Liver (tissue), 3 donors: Measurements from ENCODE around the gene ELP4.

ENCODE experiments used
- ATF3 ChIP-seq: IDR thresholded peaks from 2 replicates; pipeline ENCODE4 v1.6.1; 2016; ENCODE audit warnings: antibody characterized with exemption
- EGR1 ChIP-seq, 2 donors: IDR thresholded peaks; 2 replicates each; pipeline ENCODE4 v1.6.1; 2016 to 2018; ENCODE audit warnings: antibody characterized with exemption in 2 of 2, low read depth in 2 of 2
- FOXA1 ChIP-seq: IDR thresholded peaks from 2 replicates; pipeline ENCODE4 v1.6.1; 2016; ENCODE audit warnings: antibody characterized with exemption
- GABPA ChIP-seq, 2 donors: IDR thresholded peaks in 1 of 2; conservative IDR thresholded peaks in 1 of 2; 2 replicates each; pipeline ENCODE4 v1.6.1; 2016; ENCODE audit warnings: antibody characterized with exemption in 2 of 2, mild to moderate bottlenecking in 1 of 2, moderate library complexity in 1 of 2
- HNF4G ChIP-seq: IDR thresholded peaks from 2 replicates; pipeline ENCODE4 v1.6.1; 2016; ENCODE audit warnings: antibody characterized with exemption
- JUND ChIP-seq, 2 donors: IDR thresholded peaks; 2 replicates each; pipeline ENCODE4 v1.6.1; 2016; ENCODE audit warnings: antibody characterized with exemption in 2 of 2
- RAD21 ChIP-seq, 2 donors: IDR thresholded peaks; 2 replicates each; pipeline ENCODE4 v1.6.1; 2016; ENCODE audit warnings: antibody characterized with exemption in 2 of 2, mild to moderate bottlenecking in 2 of 2
- TAF1 ChIP-seq: conservative IDR thresholded peaks from 2 replicates; pipeline ENCODE4 v1.6.1; 2016; ENCODE audit warnings: antibody characterized with exemption, mild to moderate bottlenecking
- YY1 ChIP-seq: IDR thresholded peaks from 2 replicates; pipeline ENCODE4 v1.6.1; 2016; ENCODE audit warnings: antibody characterized with exemption, mild to moderate bottlenecking
- ZBTB33 ChIP-seq: IDR thresholded peaks from 2 replicates; pipeline ENCODE4 v1.6.1; 2016; ENCODE audit warnings: antibody characterized with exemption
- TF ChIP-seq, protein P1 (sequence below): fragments of 150-350 bp; IDR thresholded peaks from 2 replicates; pipeline ENCODE4 v1.5.1; 2017; ENCODE audit warnings: improper control_type of control experiment, low read depth, low read length; ENCODE audit not compliant: missing input control
- TF ChIP-seq, protein P2 (sequence below): IDR thresholded peaks from 2 replicates; pipeline ENCODE4 v1.6.1; 2016; ENCODE audit warnings: antibody characterized with exemption, mild to moderate bottlenecking
- donor health status: healthy.
- donor health status: healthy.

DNA sequence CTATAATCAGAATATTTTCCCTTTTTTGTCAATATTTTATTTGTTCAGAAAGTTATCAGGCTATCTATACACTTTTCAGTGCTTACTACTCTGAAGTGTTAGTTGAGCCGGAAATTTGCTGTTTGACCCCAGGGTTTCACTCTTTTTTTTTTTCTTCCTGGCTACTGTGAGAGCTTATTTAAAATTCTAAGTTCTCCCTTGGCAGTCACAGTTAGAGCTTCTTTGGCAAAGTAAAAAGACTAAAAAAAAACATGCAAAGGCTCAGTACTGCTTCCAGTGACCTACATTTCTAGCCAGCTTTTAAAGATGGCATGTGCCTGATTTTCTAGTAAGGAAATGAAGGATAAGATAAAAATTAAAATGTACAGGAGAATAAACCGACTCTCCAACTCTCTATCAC is 48.4 kb downstream of the ELP4 start:
- TF ChIP-seq, protein P1, sequence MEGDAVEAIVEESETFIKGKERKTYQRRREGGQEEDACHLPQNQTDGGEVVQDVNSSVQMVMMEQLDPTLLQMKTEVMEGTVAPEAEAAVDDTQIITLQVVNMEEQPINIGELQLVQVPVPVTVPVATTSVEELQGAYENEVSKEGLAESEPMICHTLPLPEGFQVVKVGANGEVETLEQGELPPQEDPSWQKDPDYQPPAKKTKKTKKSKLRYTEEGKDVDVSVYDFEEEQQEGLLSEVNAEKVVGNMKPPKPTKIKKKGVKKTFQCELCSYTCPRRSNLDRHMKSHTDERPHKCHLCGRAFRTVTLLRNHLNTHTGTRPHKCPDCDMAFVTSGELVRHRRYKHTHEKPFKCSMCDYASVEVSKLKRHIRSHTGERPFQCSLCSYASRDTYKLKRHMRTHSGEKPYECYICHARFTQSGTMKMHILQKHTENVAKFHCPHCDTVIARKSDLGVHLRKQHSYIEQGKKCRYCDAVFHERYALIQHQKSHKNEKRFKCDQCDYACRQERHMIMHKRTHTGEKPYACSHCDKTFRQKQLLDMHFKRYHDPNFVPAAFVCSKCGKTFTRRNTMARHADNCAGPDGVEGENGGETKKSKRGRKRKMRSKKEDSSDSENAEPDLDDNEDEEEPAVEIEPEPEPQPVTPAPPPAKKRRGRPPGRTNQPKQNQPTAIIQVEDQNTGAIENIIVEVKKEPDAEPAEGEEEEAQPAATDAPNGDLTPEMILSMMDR = no peak
- TF ChIP-seq HNF4G (no peak), JUND (IDR thresholded peaks at IDR 0.05) (no peak), YY1 (no peak), RAD21 (IDR thresholded peaks at IDR 0.05) (no peak), ATF3 (no peak), GABPA (IDR thresholded peaks at IDR 0.05 in 1 of 2, conservative IDR thresholded peaks at IDR 0.05 in 1 of 2) (no peak), EGR1 (IDR thresholded peaks at IDR 0.05; ENCODE audit: low read depth in 2 of 2) (no peak), TAF1 (no peak), ZBTB33 (no peak), FOXA1 (no peak)
- TF ChIP-seq, protein P2, sequence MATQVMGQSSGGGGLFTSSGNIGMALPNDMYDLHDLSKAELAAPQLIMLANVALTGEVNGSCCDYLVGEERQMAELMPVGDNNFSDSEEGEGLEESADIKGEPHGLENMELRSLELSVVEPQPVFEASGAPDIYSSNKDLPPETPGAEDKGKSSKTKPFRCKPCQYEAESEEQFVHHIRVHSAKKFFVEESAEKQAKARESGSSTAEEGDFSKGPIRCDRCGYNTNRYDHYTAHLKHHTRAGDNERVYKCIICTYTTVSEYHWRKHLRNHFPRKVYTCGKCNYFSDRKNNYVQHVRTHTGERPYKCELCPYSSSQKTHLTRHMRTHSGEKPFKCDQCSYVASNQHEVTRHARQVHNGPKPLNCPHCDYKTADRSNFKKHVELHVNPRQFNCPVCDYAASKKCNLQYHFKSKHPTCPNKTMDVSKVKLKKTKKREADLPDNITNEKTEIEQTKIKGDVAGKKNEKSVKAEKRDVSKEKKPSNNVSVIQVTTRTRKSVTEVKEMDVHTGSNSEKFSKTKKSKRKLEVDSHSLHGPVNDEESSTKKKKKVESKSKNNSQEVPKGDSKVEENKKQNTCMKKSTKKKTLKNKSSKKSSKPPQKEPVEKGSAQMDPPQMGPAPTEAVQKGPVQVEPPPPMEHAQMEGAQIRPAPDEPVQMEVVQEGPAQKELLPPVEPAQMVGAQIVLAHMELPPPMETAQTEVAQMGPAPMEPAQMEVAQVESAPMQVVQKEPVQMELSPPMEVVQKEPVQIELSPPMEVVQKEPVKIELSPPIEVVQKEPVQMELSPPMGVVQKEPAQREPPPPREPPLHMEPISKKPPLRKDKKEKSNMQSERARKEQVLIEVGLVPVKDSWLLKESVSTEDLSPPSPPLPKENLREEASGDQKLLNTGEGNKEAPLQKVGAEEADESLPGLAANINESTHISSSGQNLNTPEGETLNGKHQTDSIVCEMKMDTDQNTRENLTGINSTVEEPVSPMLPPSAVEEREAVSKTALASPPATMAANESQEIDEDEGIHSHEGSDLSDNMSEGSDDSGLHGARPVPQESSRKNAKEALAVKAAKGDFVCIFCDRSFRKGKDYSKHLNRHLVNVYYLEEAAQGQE = no peak
